IMR-90 (cell line): ENCODE data around the gene SHROOM1. TPM values are rescaled to one million over a fixed set of nuclear protein-coding genes. Genes with fewer than 3 reads are reported as not detected.

Source experiments
- ATAC-seq: fragments of 200-7000 bp; cut with Tn5 transposase; 2 replicates; pipeline ENCODE4 v1.9.1; 2020; ENCODE audit warnings: low read depth, mild to moderate bottlenecking, moderate library complexity
- BruUV-seq: library from RNA; stranded (reverse); fragments of 400-500 nt; replicated peaks from 2 replicates; lab custom pipeline; 2021; lab: Mats Ljungman, UMichigan
- CTCF ChIA-PET: fragments of 300-600 bp; formaldehyde crosslinking; extraction: SDS; loops from one replicate; lab custom pipeline; 2021; ENCODE audit warnings: antibody characterized with exemption; lab: Yijun Ruan, JAX
- POLR2A ChIA-PET: fragments of 300-600 bp; sonication (Branson Sonifier 250); formaldehyde crosslinking; loops from one replicate; lab custom pipeline; 2022; ENCODE audit warnings: antibody characterized with exemption; ENCODE audit not compliant: unreplicated experiment; lab: Charles Lee
- DNase-seq: peaks from one replicate; pipeline ENCODE4 v3.0.0; 2013
- H2AFZ ChIP-seq: replicated peaks from 2 replicates; pipeline ENCODE3; 2013; ENCODE audit warnings: low read length, mild to moderate bottlenecking; ENCODE audit not compliant: poor library complexity
- H2AK5ac ChIP-seq: 2 replicates; pipeline ENCODE4 v1.6.1; 2013; ENCODE audit warnings: low read depth, low read length, inconsistent platforms
- H2AK9ac ChIP-seq: replicated peaks from 2 replicates; pipeline ENCODE3; 2013; ENCODE audit warnings: mild to moderate bottlenecking, low read depth, low read length, moderate library complexity; ENCODE audit not compliant: poor library complexity
- H2BK120ac ChIP-seq: 2 replicates; pipeline ENCODE4 v1.6.1; 2013; ENCODE audit warnings: low read depth, low read length, inconsistent platforms
- H2BK15ac ChIP-seq: 3 replicates; pipeline ENCODE4 v1.6.1; 2013; ENCODE audit warnings: low read depth, low read length, inconsistent platforms
- H2BK20ac ChIP-seq: 2 replicates; pipeline ENCODE4 v1.6.1; 2013; ENCODE audit warnings: low read depth, mild to moderate bottlenecking, inconsistent platforms, low read length, moderate library complexity
- H2BK5ac ChIP-seq: 2 replicates; pipeline ENCODE4 v1.6.1; 2013; ENCODE audit warnings: mild to moderate bottlenecking, low read depth, low read length, inconsistent platforms; ENCODE audit not compliant: poor library complexity, severe bottlenecking
- H3K14ac ChIP-seq: replicated peaks from 2 replicates; pipeline ENCODE4 v1.6.1; 2013; ENCODE audit warnings: low read depth, low read length, inconsistent platforms
- H3K18ac ChIP-seq: 2 replicates; pipeline ENCODE4 v1.6.1; 2013; ENCODE audit warnings: low read depth, low read length, control low read depth
- H3K23ac ChIP-seq: 2 replicates; pipeline ENCODE4 v1.6.1; 2013; ENCODE audit warnings: low read depth, low read length, inconsistent platforms
- H3K27ac ChIP-seq: 2 replicates; pipeline ENCODE4 v1.5.1; 2013; ENCODE audit warnings: mild to moderate bottlenecking, control low read depth, low read length; ENCODE audit not compliant: insufficient read depth
- H3K27me3 ChIP-seq: 2 replicates; pipeline ENCODE4 v1.6.1; 2013; ENCODE audit warnings: low read length; ENCODE audit not compliant: control insufficient read depth, insufficient read depth
- H3K36me3 ChIP-seq: 2 replicates; pipeline ENCODE4 v1.6.1; 2013; ENCODE audit warnings: low read length, mixed read lengths; ENCODE audit not compliant: control insufficient read depth, insufficient read depth
- H3K4ac ChIP-seq: 2 replicates; pipeline ENCODE4 v1.6.1; 2013; ENCODE audit warnings: low read depth, low read length, inconsistent platforms
- H3K4me1 ChIP-seq: 2 replicates; pipeline ENCODE4 v1.6.1; 2013; ENCODE audit warnings: low read length, mixed read lengths; ENCODE audit not compliant: control insufficient read depth, insufficient read depth
- H3K4me2 ChIP-seq: 2 replicates; pipeline ENCODE4 v1.6.1; 2013; ENCODE audit warnings: low read depth, mild to moderate bottlenecking, control low read depth, low read length, moderate library complexity
- H3K4me3 ChIP-seq: 2 replicates; pipeline ENCODE4 v1.5.1; 2013; ENCODE audit warnings: low read depth, mild to moderate bottlenecking, control low read depth, low read length, moderate library complexity; ENCODE audit not compliant: insufficient read depth
- H3K56ac ChIP-seq: 2 replicates; pipeline ENCODE4 v1.6.1; 2013; ENCODE audit warnings: low read length, inconsistent platforms; ENCODE audit not compliant: insufficient read depth; ENCODE audit errors: extremely low read depth
- H3K79me1 ChIP-seq, 2 experiments: 2 replicates each; pipeline ENCODE4 v1.6.1; 2013; ENCODE audit warnings: low read length in 2 of 2, inconsistent platforms in 1 of 2, low read depth in 1 of 2
- H3K9ac ChIP-seq: 2 replicates; pipeline ENCODE4 v1.6.1; 2013; ENCODE audit warnings: low read depth, low read length, control low read depth
- H3K9me1 ChIP-seq: 2 replicates; pipeline ENCODE4 v1.6.1; 2013; ENCODE audit warnings: low read length, inconsistent platforms; ENCODE audit not compliant: insufficient read depth
- H3K9me3 ChIP-seq: 2 replicates; pipeline ENCODE4 v1.6.1; 2013; ENCODE audit warnings: low read length; ENCODE audit not compliant: control insufficient read depth, insufficient read depth
- H4K20me1 ChIP-seq: 2 replicates; pipeline ENCODE4 v1.6.1; 2013; ENCODE audit warnings: low read length, inconsistent platforms; ENCODE audit not compliant: insufficient read depth
- H4K5ac ChIP-seq: 2 replicates; pipeline ENCODE4 v1.6.1; 2013; ENCODE audit warnings: mild to moderate bottlenecking, low read depth, low read length, control low read depth
- H4K8ac ChIP-seq, 2 experiments: 2 replicates each; pipeline ENCODE4 v1.6.1; 2013; ENCODE audit warnings: low read depth in 2 of 2, low read length in 2 of 2, control low read depth in 1 of 2, inconsistent platforms in 1 of 2
- H4K91ac ChIP-seq: 2 replicates; pipeline ENCODE4 v1.6.1; 2013; ENCODE audit warnings: low read depth, low read length, inconsistent platforms; ENCODE audit not compliant: insufficient read depth
- BHLHE40 ChIP-seq: fragments of 150-350 bp; IDR thresholded peaks from 2 replicates; pipeline ENCODE4 v1.6.1; 2016; ENCODE audit warnings: mild to moderate bottlenecking, low read depth, low read length
- CEBPB ChIP-seq: IDR thresholded peaks from 2 replicates; pipeline ENCODE4 v1.6.1; 2012; ENCODE audit warnings: low read depth, low read length, improper control_type of control experiment
- MAFK ChIP-seq: IDR thresholded peaks from 2 replicates; pipeline ENCODE4 v1.6.1; 2012; ENCODE audit warnings: low read depth, low read length, improper control_type of control experiment
- NFE2L2 ChIP-seq: fragments of 150-350 bp; IDR thresholded peaks from 2 replicates; pipeline ENCODE4 v1.6.1; 2016; ENCODE audit warnings: low read depth, mild to moderate bottlenecking, low read length
- RAD21 ChIP-seq: IDR thresholded peaks from 2 replicates; pipeline ENCODE4 v1.6.1; 2012; ENCODE audit warnings: low read length, improper control_type of control experiment
- RCOR1 ChIP-seq: IDR thresholded peaks from 2 replicates; pipeline ENCODE4 v1.6.1; 2012; ENCODE audit warnings: mild to moderate bottlenecking, low read length, improper control_type of control experiment; ENCODE audit not compliant: insufficient replicate concordance
- RFX5 ChIP-seq: IDR thresholded peaks from 2 replicates; pipeline ENCODE4 v1.8.0; 2012; ENCODE audit warnings: low read depth, mild to moderate bottlenecking, low read length, moderate library complexity
- SMC3 ChIP-seq: fragments of 150-350 bp; IDR thresholded peaks from 2 replicates; pipeline ENCODE4 v1.6.1; 2016; ENCODE audit warnings: low read depth, mild to moderate bottlenecking, antibody characterized with exemption, low read length, moderate library complexity
- WGBS, 2 experiments: methylation state at CpG; one replicate each; pipeline versions ENCODE4 v1.1.5 to v1.1.7; 2013; ENCODE audit warnings: missing lambda C conversion rate in 2 of 2; ENCODE audit not compliant: insufficient read length in 1 of 2; ENCODE audit errors: extremely low coverage in 2 of 2; 5-methylcytosine and 5-hydroxymethylcytosine counted together
- dilution Hi-C: fragments of 300-500 bp; cut with HindIII; formaldehyde crosslinking; loops from one replicate; pipeline ENCODE4 v1.14.3; 2018; ENCODE audit warnings: low sequenced_read_pairs; ENCODE audit not compliant: unreplicated experiment
- in situ Hi-C: fragments of 300-500 bp; cut with MboI; formaldehyde crosslinking; loops from 3 replicates; pipeline ENCODE4 v1.14.3; 2019; ENCODE audit warnings: low sequenced_read_pairs, inconsistent platforms, mixed read lengths
- intact Hi-C: fragments of 100-400 bp; cut with micrococcal nuclease; formaldehyde crosslinking; loops from 2 replicates; pipeline ENCODE4 v1.10.0; 2022
- polyA plus RNA-seq, 3 experiments: library from polyadenylated mRNA; depleted of rRNA; stranded (reverse); fragments of >200 nt; gene quantifications; 2 replicates each; pipeline ENCODE4 v1.2.3, GENCODE V29; 2012; ENCODE audit warnings: low replicate concordance in 1 of 3
- total RNA-seq: library from RNA; depleted of rRNA; stranded (reverse); fragments of >200 nt; gene quantifications from 2 replicates; pipeline ENCODE4 v1.2.3, GENCODE V29; 2012

Gene SHROOM1
- total and polyA plus RNA-seq, 2 of the 4 experiments (the other 2 are of a cell fraction): 1.4 to 6.3 TPM

DNA sequence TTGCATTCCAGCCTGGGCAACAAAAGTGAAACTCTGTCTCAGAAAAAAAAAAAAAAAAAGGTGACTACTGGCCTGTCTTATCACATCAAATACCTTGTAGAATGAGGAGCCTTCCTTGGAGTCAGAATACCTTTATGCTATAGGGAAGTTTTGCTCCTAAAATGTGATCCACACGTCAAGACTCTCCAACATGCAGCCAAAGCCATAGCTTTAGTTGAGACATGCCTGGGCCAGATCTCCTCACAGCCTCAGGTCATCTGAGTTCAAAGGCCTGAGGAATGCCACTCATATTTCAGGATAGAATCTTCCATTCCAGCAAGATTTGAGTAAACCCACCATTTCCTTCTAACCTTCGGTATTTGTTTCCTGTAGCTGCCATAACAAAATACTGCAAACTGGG, 31.1 kb downstream of the SHROOM1 start:
- in situ Hi-C loops: no loop called here

More for the DNA sequence above, 31.1 kb downstream of the SHROOM1 start:
- Histone ChIP-seq H2BK20ac (no peak overlapping the region), H3K18ac (no peak overlapping the region), H3K27me3 (peaks cover 17% of the 10 kb centered on the region), H3K4me3 (no peak overlapping the region), H3K36me3 (no peaks in the 10 kb centered on the region), H3K4me1 (0 out of 2 replicates have a peak, but pooled peaks cover 2% of the 10 kb centered on the region), H4K5ac (no peak overlapping the region), H2BK5ac (no peak overlapping the region), H3K27ac (no peak overlapping the region), H3K4me2 (no peak overlapping the region), H4K8ac (no peak overlapping the region), H2AK5ac (no peak overlapping the region), H2BK15ac (no peak overlapping the region), H4K20me1 (no peaks in the 10 kb centered on the region), H3K14ac (no peak overlapping the region), H2AK9ac (no peak overlapping the region), H3K79me1 (no peaks in the 10 kb centered on the region), H3K23ac (no peak overlapping the region), H3K4ac (no peak overlapping the region), H3K56ac (no peak overlapping the region), H2AFZ (no peak overlapping the region), H4K91ac (no peak overlapping the region), H2BK120ac (no peak overlapping the region), H3K9ac (no peak overlapping the region), H3K9me1 (no peaks in the 10 kb centered on the region; the same call in 1 of the 2 replicates), H3K9me3 (no peaks in the 10 kb centered on the region)
- dilution Hi-C loops (no loop called here), intact Hi-C loops (no loop called here)
- ChIA-PET CTCF (interaction anchor here (0.6 kb wide), 1 partner anchor 18 kb away, joined by 3 read pairs; no protein-coding TSS in a partner anchor), POLR2A (interaction anchor here (0.7 kb wide), 1 partner anchor 16 kb away, joined by 8 read pairs; no protein-coding TSS in a partner anchor)
- 100% methylated on average over 1 of the region's 2 CpGs; no CpG with 5 or more reads in 1 of the 2 experiments for WGBS, 2 experiments
- no peak for ATAC-seq
- DNase-seq: no peak
- BruUV-seq: no TSS peak
- TF ChIP-seq RAD21 (no peak), CEBPB (no peak), BHLHE40 (no peak), RCOR1 (no peak), MAFK (no peak), SMC3 (no peak), RFX5 (no peak), NFE2L2 (no peak)
